DND-41 (cell line): ENCODE data around the gene DYNC1H1.

Experiments
- ATAC-seq: fragments of 200-7000 bp; cut with Tn5 transposase; 3 replicates; pipeline ENCODE4 v1.9.1; 2021; ENCODE audit warnings: low read depth; ENCODE audit not compliant: insufficient read depth
- DNase-seq: peaks from one replicate; pipeline ENCODE4 v3.0.0-alpha.2; 2020
- H2AFZ ChIP-seq: 2 replicates; pipeline ENCODE4 v1.6.0; 2012; ENCODE audit warnings: low read depth, low read length
- H3K27ac ChIP-seq: 2 replicates; pipeline ENCODE4 v1.5.1; 2012; ENCODE audit warnings: low read length, inconsistent platforms
- H3K27me3 ChIP-seq: fragments of 200-600 bp; sonication (generic); 2 replicates; pipeline ENCODE4 v1.6.0; 2012; ENCODE audit warnings: low read length, mild to moderate bottlenecking, inconsistent platforms; ENCODE audit not compliant: insufficient read depth, poor library complexity
- H3K36me3 ChIP-seq: 2 replicates; pipeline ENCODE4 v1.5.1; 2012; ENCODE audit warnings: low read length, inconsistent platforms; ENCODE audit not compliant: insufficient read depth
- H3K4me1 ChIP-seq: 2 replicates; pipeline ENCODE4 v1.5.1; 2012; ENCODE audit warnings: mild to moderate bottlenecking, low read length; ENCODE audit not compliant: insufficient read depth
- H3K4me2 ChIP-seq: 2 replicates; pipeline ENCODE4 v1.6.0; 2012; ENCODE audit warnings: mild to moderate bottlenecking, moderate library complexity, low read length, inconsistent platforms; ENCODE audit not compliant: insufficient read depth
- H3K4me3 ChIP-seq, 2 experiments: fragments of 200-600 bp in 1 of 2; shearing (Covaris generic) in 1 of 2; 2 replicates each; pipeline ENCODE4 v1.5.1; 2012 to 2016; ENCODE audit warnings: inconsistent platforms in 2 of 2, low read length in 2 of 2, mild to moderate bottlenecking in 2 of 2, low read depth in 1 of 2, moderate library complexity in 1 of 2
- H3K79me2 ChIP-seq: 2 replicates; pipeline ENCODE4 v1.6.0; 2012; ENCODE audit warnings: low read length, inconsistent platforms; ENCODE audit not compliant: insufficient read depth
- H3K9ac ChIP-seq: 2 replicates; pipeline ENCODE4 v1.6.0; 2012; ENCODE audit warnings: low read depth, mild to moderate bottlenecking, inconsistent platforms, low read length, moderate library complexity
- H3K9me3 ChIP-seq: 2 replicates; pipeline ENCODE4 v1.5.1; 2012; ENCODE audit warnings: low read length, moderate library complexity, mild to moderate bottlenecking, inconsistent platforms; ENCODE audit not compliant: insufficient read depth, severe bottlenecking
- H4K20me1 ChIP-seq: 2 replicates; pipeline ENCODE4 v1.6.0; 2012; ENCODE audit warnings: low read length; ENCODE audit not compliant: insufficient read depth
- CTCF ChIP-seq: IDR thresholded peaks from 2 replicates; pipeline ENCODE4 v1.5.1; 2012; ENCODE audit warnings: borderline replicate concordance, low read length, moderate library complexity, mild to moderate bottlenecking; ENCODE audit not compliant: poor library complexity, severe bottlenecking; ENCODE audit errors: extremely low read depth
- EZH2 ChIP-seq: IDR thresholded peaks from 3 replicates; pipeline ENCODE4 v1.6.1; 2012; ENCODE audit warnings: borderline replicate concordance, low read depth, mild to moderate bottlenecking, moderate library complexity, low read length, inconsistent platforms; ENCODE audit not compliant: severe bottlenecking

DYNC1H1 gene

GRCh38 chr14:102087762-102088011, 123.3 kb downstream of the DYNC1H1 start:
- Histone ChIP-seq H3K27ac (peak overlapping the region; percentile 94), H3K27me3 (no peaks in the 10 kb centered on the region), H3K79me2 (peaks cover 53% of the 10 kb centered on the region), H3K4me2 (peak overlapping the region; percentile 94), H4K20me1 (peaks cover 37% of the 10 kb centered on the region), H3K4me3 (peak overlapping the region; percentile 77 to 80), H3K36me3 (peaks cover 38% of the 10 kb centered on the region), H3K9ac (peak overlapping the region; percentile 99), H3K9me3 (no peaks in the 10 kb centered on the region), H3K4me1 (peaks cover 52% of the 10 kb centered on the region), H2AFZ (peak overlapping the region; percentile 60)
- TF ChIP-seq CTCF (no peak), EZH2 (no peak)
- no peak for ATAC-seq
- DNase-seq: no peak

- H4K20me1 ChIP-seq: peaks cover 32% of the 10 kb centered on the region
- peak; percentile 26 for TF ChIP-seq CTCF
- no peak for TF ChIP-seq EZH2
- H3K4me3 ChIP-seq: peak overlapping the region; percentile 77 to 80
- peak; percentile 75 for ATAC-seq
- peaks cover 46% of the 10 kb centered on the region for H3K4me1 ChIP-seq
- peak overlapping the region; percentile 99 for H3K9ac ChIP-seq
- peak; percentile 90 for DNase-seq
- peak overlapping the region; percentile 60 for H2AFZ ChIP-seq
- peak overlapping the region; percentile 94 for H3K4me2 ChIP-seq
- peaks cover 33% of the 10 kb centered on the region for H3K36me3 ChIP-seq
- H3K27ac ChIP-seq: peak overlapping the region; percentile 94
- H3K9me3 ChIP-seq: no peaks in the 10 kb centered on the region
- no peaks in the 10 kb centered on the region for H3K27me3 ChIP-seq
- H3K79me2 ChIP-seq: peaks cover 48% of the 10 kb centered on the region
Observed at GRCh38 chr14:102088012-102088792, 123.8 kb downstream of the DYNC1H1 start.

- no peak overlapping the region for H2AFZ ChIP-seq
- H4K20me1 ChIP-seq: peaks cover 17% of the 10 kb centered on the region
- H3K4me1 ChIP-seq: peaks cover 31% of the 10 kb centered on the region
- TF ChIP-seq CTCF: no peak
- TF ChIP-seq EZH2: no peak
- no peaks in the 10 kb centered on the region for H3K9me3 ChIP-seq
- H3K79me2 ChIP-seq: peaks cover 32% of the 10 kb centered on the region
- H3K4me2 ChIP-seq: no peak overlapping the region
- ATAC-seq (no peak), DNase-seq (no peak)
- H3K9ac ChIP-seq: no peak overlapping the region
- no peak overlapping the region for H3K4me3 ChIP-seq
- no peaks in the 10 kb centered on the region for H3K27me3 ChIP-seq
- H3K27ac ChIP-seq: no peak overlapping the region
- H3K36me3 ChIP-seq: peaks cover 17% of the 10 kb centered on the region
Observed at GRCh38 chr14:102089621-102090343, 125.4 kb downstream of the DYNC1H1 start.
